Activated CD4-positive, alpha-beta T cell treated with anti-CD3 and anti-CD28 coated beads, Interleukin-2, amount 10 ng/mL, durations not matched to agents 7 days and 5 days (primary cell): ENCODE results near the gene DUXB. TPM values are rescaled to one million over a fixed set of nuclear protein-coding genes. Genes with fewer than 3 reads are reported as not detected.

Experiments
- CTCF ChIA-PET: fragments of 350-600 bp; sonication (Branson Sonifier 250); formaldehyde crosslinking; loops from one replicate; lab custom pipeline; 2021; ENCODE audit warnings: antibody characterized with exemption; lab: Charles Lee
- POLR2A ChIA-PET: fragments of 350-600 bp; sonication (Branson Sonifier 250); formaldehyde crosslinking; loops from one replicate; lab custom pipeline; 2021; ENCODE audit warnings: antibody characterized with exemption; lab: Charles Lee
- DNase-seq: peaks from one replicate; pipeline ENCODE4 v3.0.0-alpha.2; 2020
- H3K27ac Mint-ChIP-seq: one replicate; pipeline ENCODE4 v1.8.0; 2021; ENCODE audit warnings: mild to moderate bottlenecking, moderate library complexity, mixed read lengths
- H3K27me3 Mint-ChIP-seq: one replicate; pipeline ENCODE4 v1.8.0; 2021; ENCODE audit warnings: mixed read lengths
- H3K36me3 Mint-ChIP-seq: one replicate; pipeline ENCODE4 v1.8.0; 2021; ENCODE audit warnings: low read depth, mixed read lengths
- H3K4me1 Mint-ChIP-seq: one replicate; pipeline ENCODE4 v1.8.0; 2021; ENCODE audit warnings: mixed read lengths
- H3K4me3 Mint-ChIP-seq: one replicate; pipeline ENCODE4 v1.8.0; 2021; ENCODE audit warnings: mild to moderate bottlenecking, moderate library complexity, mixed read lengths
- H3K9me3 Mint-ChIP-seq: one replicate; pipeline ENCODE4 v1.8.0; 2021; ENCODE audit warnings: mixed read lengths
- total RNA-seq, 2 experiments: library from RNA; stranded (reverse); gene quantifications; one replicate each; pipeline ENCODE4 v1.2.3, GENCODE V29; 2021

The DUXB gene
- total RNA-seq = not detected

- H3K9me3 Mint-ChIP-seq = no peaks in the 10 kb centered on the region
- CTCF ChIA-PET = no interaction called here
- POLR2A ChIA-PET = no interaction called here
- no peaks in the 10 kb centered on the region for H3K4me1 Mint-ChIP-seq
- DNase-seq = no peak
- H3K36me3 Mint-ChIP-seq = no peaks in the 10 kb centered on the region
- no peak within 1 kb of the TSS for H3K4me3 Mint-ChIP-seq
- no peak within 1 kb of the TSS for H3K27ac Mint-ChIP-seq
- no peaks in the 10 kb centered on the region for H3K27me3 Mint-ChIP-seq
Measured at GRCh38 chr16:75701361-75701760, at the start of gene DUXB. DUXB (minus strand) TSS chr16:75701461; CDS start chr16:75701418, 43 bp downstream.

GRCh38 chr16:75750528-75750927, 49.3 kb upstream of the DUXB start:
- POLR2A ChIA-PET = no interaction called here

GRCh38 chr16:75746359-75746758, 45.1 kb upstream of the DUXB start:
- Mint-ChIP-seq H3K9me3 (peaks cover 13% of the 10 kb centered on the region), H3K4me3 (no peak overlapping the region), H3K4me1 (no peaks in the 10 kb centered on the region), H3K27ac (no peak overlapping the region), H3K36me3 (no peaks in the 10 kb centered on the region), H3K27me3 (peaks cover 20% of the 10 kb centered on the region)
- CTCF ChIA-PET = interaction anchor here (0.9 kb wide), 1 partner anchor 440 kb away, joined by 3 read pairs; no protein-coding TSS in a partner anchor
- DNase-seq = no peak
- POLR2A ChIA-PET = no interaction called here

More at GRCh38 chr16:75750528-75750927, 49.3 kb upstream of the DUXB start:
- Mint-ChIP-seq H3K9me3 (no peaks in the 10 kb centered on the region), H3K27ac (no peak overlapping the region), H3K27me3 (peaks cover 15% of the 10 kb centered on the region), H3K4me1 (no peaks in the 10 kb centered on the region), H3K4me3 (no peak overlapping the region), H3K36me3 (no peaks in the 10 kb centered on the region)
- no peak for DNase-seq
- CTCF ChIA-PET = no interaction called here

- H3K36me3 Mint-ChIP-seq = no peaks in the 10 kb centered on the region
- peaks cover 20% of the 10 kb centered on the region for H3K27me3 Mint-ChIP-seq
- peaks cover 13% of the 10 kb centered on the region for H3K9me3 Mint-ChIP-seq
- CTCF ChIA-PET = interaction anchor here (0.9 kb wide), 1 partner anchor 439 kb away, joined by 3 read pairs; no protein-coding TSS in a partner anchor
- POLR2A ChIA-PET = no interaction called here
- H3K4me1 Mint-ChIP-seq = no peaks in the 10 kb centered on the region
- no peak overlapping the region for H3K4me3 Mint-ChIP-seq
- no peak overlapping the region for H3K27ac Mint-ChIP-seq
- no peak for DNase-seq
Measured at GRCh38 chr16:75745823-75746222, 44.6 kb upstream of the DUXB start.

- no peak overlapping the region for H3K27ac Mint-ChIP-seq
- ChIA-PET POLR2A (no interaction called here), CTCF (no interaction called here)
- no peaks in the 10 kb centered on the region for H3K36me3 Mint-ChIP-seq
- H3K9me3 Mint-ChIP-seq = peaks cover 13% of the 10 kb centered on the region
- no peak overlapping the region for H3K4me3 Mint-ChIP-seq
- no peak for DNase-seq
- H3K27me3 Mint-ChIP-seq = peaks cover 20% of the 10 kb centered on the region
- H3K4me1 Mint-ChIP-seq = no peaks in the 10 kb centered on the region
Measured at GRCh38 chr16:75745242-75745641, 44.0 kb upstream of the DUXB start.

GRCh38 chr16:75742424-75743047, 41.3 kb upstream of the DUXB start:
- no peak overlapping the region for H3K4me3 Mint-ChIP-seq
- H3K9me3 Mint-ChIP-seq = peaks cover 13% of the 10 kb centered on the region
- no peaks in the 10 kb centered on the region for H3K36me3 Mint-ChIP-seq
- peaks cover 8% of the 10 kb centered on the region for H3K27me3 Mint-ChIP-seq
- CTCF ChIA-PET = no interaction called here
- no peak for DNase-seq
- POLR2A ChIA-PET = no interaction called here
- no peaks in the 10 kb centered on the region for H3K4me1 Mint-ChIP-seq
- no peak overlapping the region for H3K27ac Mint-ChIP-seq

GRCh38 chr16:75733305-75734211, 32.3 kb upstream of the DUXB start:
- Mint-ChIP-seq H3K27me3 (no peaks in the 10 kb centered on the region), H3K36me3 (no peaks in the 10 kb centered on the region), H3K4me1 (no peaks in the 10 kb centered on the region), H3K9me3 (no peaks in the 10 kb centered on the region), H3K27ac (no peak overlapping the region), H3K4me3 (no peak overlapping the region)
- POLR2A ChIA-PET = no interaction called here
- no peak for DNase-seq
- CTCF ChIA-PET = interaction anchor here (1.1 kb wide), 1 partner anchor 14 kb away, joined by 3 read pairs; no protein-coding TSS in a partner anchor

GRCh38 chr16:75732871-75733270, 31.6 kb upstream of the DUXB start:
- Mint-ChIP-seq H3K27ac (no peak overlapping the region), H3K4me1 (no peaks in the 10 kb centered on the region), H3K4me3 (no peak overlapping the region), H3K36me3 (no peaks in the 10 kb centered on the region), H3K9me3 (no peaks in the 10 kb centered on the region), H3K27me3 (no peaks in the 10 kb centered on the region)
- DNase-seq = no peak
- ChIA-PET POLR2A (no interaction called here), CTCF (interaction anchor here (1.1 kb wide), 1 partner anchor 15 kb away, joined by 3 read pairs; no protein-coding TSS in a partner anchor)

GRCh38 chr16:75727221-75727620, 26.0 kb upstream of the DUXB start:
- no peak for DNase-seq
- H3K9me3 Mint-ChIP-seq = no peaks in the 10 kb centered on the region
- CTCF ChIA-PET = no interaction called here
- POLR2A ChIA-PET = no interaction called here
- no peak overlapping the region for H3K27ac Mint-ChIP-seq
- H3K4me1 Mint-ChIP-seq = no peaks in the 10 kb centered on the region
- H3K27me3 Mint-ChIP-seq = no peaks in the 10 kb centered on the region
- H3K36me3 Mint-ChIP-seq = no peaks in the 10 kb centered on the region
- H3K4me3 Mint-ChIP-seq = no peak overlapping the region

GRCh38 chr16:75726390-75726789, 25.1 kb upstream of the DUXB start, which contains the start of gene CPHXL:
CPHXL (minus strand) TSS chr16:75726490; CDS start chr16:75726442, 48 bp downstream.
- DNase-seq = no peak
- no peaks in the 10 kb centered on the region for H3K36me3 Mint-ChIP-seq
- no peak within 1 kb of the TSS for H3K27ac Mint-ChIP-seq
- H3K9me3 Mint-ChIP-seq = no peaks in the 10 kb centered on the region
- H3K4me1 Mint-ChIP-seq = no peaks in the 10 kb centered on the region
- peaks cover 1% of the 10 kb centered on the region for H3K27me3 Mint-ChIP-seq
- no peak within 1 kb of the TSS for H3K4me3 Mint-ChIP-seq
- POLR2A ChIA-PET = no interaction called here
- CTCF ChIA-PET = no interaction called here

- CTCF ChIA-PET = interaction anchor here (0.6 kb wide), 1 partner anchor 505 kb away, joined by 5 read pairs; no protein-coding TSS in a partner anchor
- peaks cover 6% of the 10 kb centered on the region for H3K27me3 Mint-ChIP-seq
- H3K36me3 Mint-ChIP-seq = no peaks in the 10 kb centered on the region
- H3K9me3 Mint-ChIP-seq = no peaks in the 10 kb centered on the region
- POLR2A ChIA-PET = no interaction called here
- H3K27ac Mint-ChIP-seq = no peak overlapping the region
- no peak for DNase-seq
- H3K4me1 Mint-ChIP-seq = no peaks in the 10 kb centered on the region
- no peak overlapping the region for H3K4me3 Mint-ChIP-seq
Measured at GRCh38 chr16:75718452-75718851, 17.2 kb upstream of the DUXB start.

GRCh38 chr16:75714661-75715060, 13.4 kb upstream of the DUXB start:
- Mint-ChIP-seq H3K27ac (no peak overlapping the region), H3K4me1 (no peaks in the 10 kb centered on the region), H3K36me3 (no peaks in the 10 kb centered on the region), H3K9me3 (peaks cover 14% of the 10 kb centered on the region), H3K27me3 (peaks cover 7% of the 10 kb centered on the region), H3K4me3 (no peak overlapping the region)
- ChIA-PET POLR2A (no interaction called here), CTCF (no interaction called here)
- DNase-seq = no peak

- POLR2A ChIA-PET = no interaction called here
- Mint-ChIP-seq H3K36me3 (no peaks in the 10 kb centered on the region), H3K4me3 (no peak overlapping the region), H3K27ac (no peak overlapping the region), H3K27me3 (peaks cover 2% of the 10 kb centered on the region), H3K9me3 (peaks cover 16% of the 10 kb centered on the region), H3K4me1 (no peaks in the 10 kb centered on the region)
- CTCF ChIA-PET = interaction anchor here (1.0 kb wide), 1 partner anchor 193 kb away, joined by 3 read pairs; no protein-coding TSS in a partner anchor
- DNase-seq = no peak
Measured at GRCh38 chr16:75710344-75710743, 9.1 kb upstream of the DUXB start.
